Renal cortex interstitium (tissue), 11 donors: ENCODE measurements around the gene NR0B1. TPM values are rescaled to one million over a fixed set of nuclear protein-coding genes. Genes with fewer than 3 reads are reported as not detected.

Source experiments
- DNase-seq, 11 donors: peaks; one replicate each; pipeline ENCODE4 v3.0.0-alpha.2; 2013; ENCODE audit warnings: low read depth in 9 of 11, low spot score in 4 of 11; ENCODE audit errors: extremely low read depth in 1 of 11
- polyA plus RNA-seq, 3 donors: library from polyadenylated mRNA; unstranded; fragments of 120-200 nt; gene quantifications; one replicate each; pipeline ENCODE4 v1.2.1, GENCODE V29; 2013; ENCODE audit not compliant: insufficient read length in 3 of 3

The NR0B1 gene
- polyA plus RNA-seq, 3 donors: 0.32 to 0.41 TPM; not detected in 1

- no peak for DNase-seq
These were observed 26.7 kb downstream of the NR0B1 start for GRCh38 chrX:30282527-30282926.

GRCh38 chrX:30280428-30280827 is 28.8 kb downstream of the NR0B1 start:
- DNase-seq: no peak

GRCh38 chrX:30278365-30278764 is 30.8 kb downstream of the NR0B1 start:
- no peak for DNase-seq

GRCh38 chrX:30275498-30275897 is 33.7 kb downstream of the NR0B1 start:
- no peak for DNase-seq

- DNase-seq: no peak
These were observed 38.6 kb downstream of the NR0B1 start for GRCh38 chrX:30270639-30271038.

GRCh38 chrX:30262763-30263162 is 46.4 kb downstream of the NR0B1 start:
- DNase-seq: no peak

GRCh38 chrX:30261012-30261411 is 48.2 kb downstream of the NR0B1 start:
- DNase-seq: no peak

GRCh38 chrX:30259927-30260326 is 49.3 kb downstream of the NR0B1 start:
- no peak for DNase-seq

Other genes with a start within 250 kb of the NR0B1 start
- not detected for gene MAGEB2, start 93.8 kb downstream of the NR0B1 start, polyA plus RNA-seq
- gene MAGEB3, start 78.7 kb downstream of the NR0B1 start, polyA plus RNA-seq: not detected
- not detected for gene MAGEB4, start 67.4 kb downstream of the NR0B1 start, polyA plus RNA-seq
- gene MAGEB1, start 62.2 kb downstream of the NR0B1 start, polyA plus RNA-seq: not detected